ENCODE measurements around the gene SLC22A7.

Gene SLC22A7

GRCh38 chr6:43282060-43282459 lies 16.0 kb upstream of the SLC22A7 start:
- H3K9me2 ChIP-seq (replicated peaks; ENCODE audit: insufficient read depth, low read length), result no peaks in the 10 kb centered on the region

GRCh38 chr6:43282636-43283513 lies 15.2 kb upstream of the SLC22A7 start:
- Histone ChIP-seq H3K79me2 (ENCODE audit: low read length) (no peaks in the 10 kb centered on the region), H3K4me3 (ENCODE audit: low read length) (no peak overlapping the region), H3K27ac (ENCODE audit: low read length) (no peak overlapping the region), H3K9me3 (replicated peaks; ENCODE audit: insufficient read depth, low read length) (no peaks in the 10 kb centered on the region), H3K9me2 (replicated peaks; ENCODE audit: insufficient read depth, low read length) (no peaks in the 10 kb centered on the region), H3K27me3 (replicated peaks; ENCODE audit: insufficient read depth, low read length) (peaks cover 50% of the 10 kb centered on the region), H3K4me1 (ENCODE audit: low read length) (no peaks in the 10 kb centered on the region), H2AFZ (ENCODE audit: low read length) (no peak overlapping the region), H4K20me1 (ENCODE audit: insufficient read depth, low read length) (no peaks in the 10 kb centered on the region), H3F3A (ENCODE audit: insufficient read depth, low read length) (no peaks in the 10 kb centered on the region), H3K9ac (ENCODE audit: low read length) (no peak overlapping the region), H3K36me3 (replicated peaks; ENCODE audit: insufficient read depth, low read length) (no peaks in the 10 kb centered on the region), H3K4me2 (ENCODE audit: low read depth, low read length) (no peak overlapping the region)
- TF ChIP-seq EZH2phosphoT487 (IDR thresholded peaks at IDR 0.05; ENCODE audit: low read length) (no peak), CTCF (IDR thresholded peaks at IDR 0.05; ENCODE audit: low read length) (no peak), EZH2 (optimal IDR thresholded peaks at IDR 0.05; ENCODE audit: low read depth, low read length) (no peak)
- DNase-seq, result no peak

More at GRCh38 chr6:43282060-43282459, 16.0 kb upstream of the SLC22A7 start:
- no peaks in the 10 kb centered on the region for H3K4me1 ChIP-seq (ENCODE audit: low read length)
- H3K9ac ChIP-seq (ENCODE audit: low read length), result no peak overlapping the region
- no peak for TF ChIP-seq CTCF (IDR thresholded peaks at IDR 0.05; ENCODE audit: low read length)
- no peak for TF ChIP-seq EZH2 (optimal IDR thresholded peaks at IDR 0.05; ENCODE audit: low read depth, low read length)
- TF ChIP-seq EZH2phosphoT487 (IDR thresholded peaks at IDR 0.05; ENCODE audit: low read length), result no peak
- H3K36me3 ChIP-seq (replicated peaks; ENCODE audit: insufficient read depth, low read length), result no peaks in the 10 kb centered on the region
- H2AFZ ChIP-seq (ENCODE audit: low read length), result no peak overlapping the region
- DNase-seq, result no peak
- no peak overlapping the region for H3K27ac ChIP-seq (ENCODE audit: low read length)
- H3K4me3 ChIP-seq (ENCODE audit: low read length), result no peak overlapping the region
- no peaks in the 10 kb centered on the region for H3K79me2 ChIP-seq (ENCODE audit: low read length)
- no peaks in the 10 kb centered on the region for H3F3A ChIP-seq (ENCODE audit: insufficient read depth, low read length)
- peaks cover 50% of the 10 kb centered on the region for H3K27me3 ChIP-seq (replicated peaks; ENCODE audit: insufficient read depth, low read length)
- H3K9me3 ChIP-seq (replicated peaks; ENCODE audit: insufficient read depth, low read length), result no peaks in the 10 kb centered on the region
- no peak overlapping the region for H3K4me2 ChIP-seq (ENCODE audit: low read depth, low read length)
- H4K20me1 ChIP-seq (ENCODE audit: insufficient read depth, low read length), result no peaks in the 10 kb centered on the region

- Histone ChIP-seq H2AFZ (ENCODE audit: low read length) (no peak overlapping the region), H3K27me3 (replicated peaks; ENCODE audit: insufficient read depth, low read length) (peaks cover 50% of the 10 kb centered on the region), H3K4me1 (ENCODE audit: low read length) (no peaks in the 10 kb centered on the region), H3K36me3 (replicated peaks; ENCODE audit: insufficient read depth, low read length) (no peaks in the 10 kb centered on the region), H3K4me3 (ENCODE audit: low read length) (no peak overlapping the region), H3K9ac (ENCODE audit: low read length) (no peak overlapping the region), H4K20me1 (ENCODE audit: insufficient read depth, low read length) (no peaks in the 10 kb centered on the region), H3F3A (ENCODE audit: insufficient read depth, low read length) (no peaks in the 10 kb centered on the region), H3K27ac (ENCODE audit: low read length) (no peak overlapping the region), H3K9me3 (replicated peaks; ENCODE audit: insufficient read depth, low read length) (no peaks in the 10 kb centered on the region), H3K9me2 (replicated peaks; ENCODE audit: insufficient read depth, low read length) (no peaks in the 10 kb centered on the region), H3K4me2 (ENCODE audit: low read depth, low read length) (no peak overlapping the region), H3K79me2 (ENCODE audit: low read length) (no peaks in the 10 kb centered on the region)
- no peak for DNase-seq
- TF ChIP-seq EZH2phosphoT487 (IDR thresholded peaks at IDR 0.05; ENCODE audit: low read length) (no peak), EZH2 (optimal IDR thresholded peaks at IDR 0.05; ENCODE audit: low read depth, low read length) (no peak), CTCF (IDR thresholded peaks at IDR 0.05; ENCODE audit: low read length) (no peak)
Measured at GRCh38 chr6:43283514-43283901, 14.6 kb upstream of the SLC22A7 start.
